GM12878 (cell line): ENCODE measurements around the gene ANGEL1. TPM values are rescaled to one million over a fixed set of nuclear protein-coding genes. Genes with fewer than 3 reads are reported as not detected.

ENCODE experiments used
- ATAC-seq: fragments of 200-7000 bp; cut with Tn5 transposase; 3 replicates; pipeline ENCODE4 v1.9.1; 2020; ENCODE audit warnings: mild to moderate bottlenecking, moderate library complexity
- BruUV-seq: library from RNA; stranded (reverse); fragments of 400-500 nt; replicated peaks from 2 replicates; lab custom pipeline; 2021; lab: Mats Ljungman, UMichigan
- CTCF ChIA-PET: fragments of 300-600 bp; sonication (Branson Sonifier 250); formaldehyde crosslinking; extraction: SDS; loops from one replicate; lab custom pipeline; 2021; ENCODE audit warnings: inconsistent platforms; lab: Yijun Ruan, JAX
- POLR2A ChIA-PET: fragments of 350-600 bp; formaldehyde crosslinking; extraction: SDS; loops from one replicate; lab custom pipeline; 2021; ENCODE audit warnings: inconsistent platforms; lab: Charles Lee
- RAD21 ChIA-PET: fragments of 300-600 bp; sonication (Branson Sonifier 250); formaldehyde crosslinking; loops from one replicate; lab custom pipeline; 2023; ENCODE audit warnings: antibody characterized with exemption; ENCODE audit not compliant: unreplicated experiment; lab: Charles Lee
- SMC1A ChIA-PET: fragments of 300-600 bp; sonication (Branson Sonifier 250); formaldehyde crosslinking; loops from one replicate; lab custom pipeline; 2023; ENCODE audit not compliant: unreplicated experiment, uncharacterized antibody; lab: Charles Lee
- DNase-seq: peaks from one replicate; pipeline ENCODE4 v3.0.0-alpha.2; 2011; ENCODE audit warnings: low read depth, low spot score
- FAIRE-seq: peaks from 3 replicates; lab custom pipeline; 2011; peaks lifted over from hg19 to GRCh38; lab: Jason Lieb, UNC
- H2AFZ ChIP-seq: 2 replicates; pipeline ENCODE4 v1.6.0; 2011; ENCODE audit warnings: low read depth, low read length, control low read depth; ENCODE audit not compliant: control insufficient read depth
- H3K27ac ChIP-seq: 2 replicates; pipeline ENCODE4 v1.5.1; 2011; ENCODE audit warnings: control low read depth; ENCODE audit not compliant: control insufficient read depth, insufficient read depth
- H3K27me3 ChIP-seq, 2 experiments: replicated peaks in 1 of 2; 2 replicates each; pipeline versions ENCODE4 v1.6.0 to v1.6.1; 2011; ENCODE audit warnings: low read length in 1 of 2; ENCODE audit not compliant: control insufficient read depth in 2 of 2, insufficient read depth in 2 of 2
- H3K36me3 ChIP-seq, 2 experiments: 2 replicates each; pipeline ENCODE4 v1.5.1; 2011; ENCODE audit warnings: low read length in 1 of 2; ENCODE audit not compliant: control insufficient read depth in 2 of 2, insufficient read depth in 2 of 2
- H3K4me1 ChIP-seq: 2 replicates; pipeline ENCODE4 v1.6.1; 2011; ENCODE audit warnings: mild to moderate bottlenecking, low read length, moderate library complexity, mixed read lengths; ENCODE audit not compliant: control insufficient read depth, insufficient read depth
- H3K4me2 ChIP-seq: 2 replicates; pipeline ENCODE4 v1.6.0; 2011; ENCODE audit warnings: control low read depth; ENCODE audit not compliant: control insufficient read depth, insufficient read depth
- H3K4me3 ChIP-seq: fragments of 200-600 bp; sonication (generic); 2 replicates; pipeline ENCODE4 v1.5.1; 2016
- H3K79me2 ChIP-seq: 2 replicates; pipeline ENCODE4 v1.6.0; 2011; ENCODE audit warnings: low read length; ENCODE audit not compliant: control insufficient read depth, insufficient read depth
- H3K9ac ChIP-seq: 2 replicates; pipeline ENCODE4 v1.8.0; 2011; ENCODE audit warnings: low read length, control low read depth, mixed read lengths; ENCODE audit not compliant: control insufficient read depth, insufficient read depth
- H3K9me3 ChIP-seq: replicated peaks from 3 replicates; pipeline ENCODE4 v1.5.1; 2011; ENCODE audit warnings: mild to moderate bottlenecking, low read length; ENCODE audit not compliant: control insufficient read depth, insufficient read depth
- H4K20me1 ChIP-seq: 2 replicates; pipeline ENCODE4 v1.6.0; 2011; ENCODE audit not compliant: control insufficient read depth, insufficient read depth
- CBX3 ChIP-seq: fragments of 200-600 bp; sonication (generic); IDR thresholded peaks from 2 replicates; pipeline ENCODE4 v1.6.1; 2016; ENCODE audit warnings: low read depth, borderline replicate concordance
- IRF4 ChIP-seq: IDR thresholded peaks from 2 replicates; pipeline ENCODE4 v1.6.1; 2011; ENCODE audit warnings: low read depth, low read length
- MYC ChIP-seq: IDR thresholded peaks from 2 replicates; pipeline ENCODE4 v1.6.1; 2011; ENCODE audit warnings: mild to moderate bottlenecking, low read length, moderate library complexity, inconsistent platforms; ENCODE audit not compliant: insufficient read depth, insufficient replicate concordance, insufficient read length, severe bottlenecking
- SUPT20H ChIP-seq: IDR thresholded peaks from 2 replicates; pipeline ENCODE4 v1.6.1; 2011; ENCODE audit warnings: low read depth, mild to moderate bottlenecking, low read length, moderate library complexity, borderline replicate concordance; ENCODE audit not compliant: control insufficient read depth
- YY1 ChIP-seq: IDR thresholded peaks from 2 replicates; pipeline ENCODE4 v1.6.1; 2011; ENCODE audit warnings: low read depth, mild to moderate bottlenecking, low read length
- ZNF274 ChIP-seq: IDR thresholded peaks from one replicate; pipeline ENCODE4 v1.8.0; 2011; ENCODE audit not compliant: insufficient read length, insufficient read depth
- WGBS: methylation state at CpG from one replicate; pipeline ENCODE4 v1.1.6; 2016; ENCODE audit warnings: low lambda C conversion rate; ENCODE audit not compliant: insufficient replicate concordance, insufficient coverage; ENCODE audit errors: missing lambda C conversion rate; 5-methylcytosine and 5-hydroxymethylcytosine counted together
- in situ Hi-C: fragments of 300-500 bp; cut with MboI; formaldehyde crosslinking; loops from 9 replicates; pipeline ENCODE4 v1.14.3; 2018; ENCODE audit warnings: mixed read lengths
- intact Hi-C: fragments of 100-400 bp; cut with micrococcal nuclease; formaldehyde crosslinking; loops from one replicate; pipeline ENCODE4 v1.14.2; 2022; ENCODE audit not compliant: unreplicated experiment
- polyA plus RNA-seq, 11 experiments: library from polyadenylated mRNA; depleted of rRNA in 4 of 11; unstranded in 6 of 11; stranded (reverse) in 5 of 11; fragments of >200 nt; fragmentation: Nextera tagmentation in 4 of 11; fragmentation: Illumina TruSeq in 1 of 11; extraction: Ambion mirVana in 4 of 11; extraction: Trizol in 1 of 11; gene quantifications; 1 replicate in 1 of 11; 2 replicates in 10 of 11; pipeline versions ENCODE4 v1.2.1 to v1.2.3, GENCODE V29; 2011 to 2016; ENCODE audit warnings: inconsistent platforms in 2 of 11, missing spikeins in 2 of 11, low read depth in 1 of 11
- total RNA-seq, 4 experiments: library from RNA; depleted of rRNA in 3 of 4; stranded (reverse); fragments of >200 nt in 3 of 4; fragmentation: Illumina TruSeq in 1 of 4; extraction: Trizol in 1 of 4; gene quantifications; 2 replicates each; pipeline versions ENCODE4 v1.2.1 to v1.2.3, GENCODE V29; 2013 to 2021
- TF ChIP-seq, protein P1 (sequence below): fragments of 450-650 bp; IDR thresholded peaks from 2 replicates; pipeline ENCODE4 v1.6.1; 2017; ENCODE audit warnings: mild to moderate bottlenecking, low read depth, inconsistent platforms; ENCODE audit not compliant: poor library complexity, severe bottlenecking
- TF ChIP-seq, protein P2 (sequence below), 3 experiments: IDR thresholded peaks in 2 of 3; conservative IDR thresholded peaks in 1 of 3; 2 replicates each; pipeline ENCODE4 v1.5.1; 2011; ENCODE audit warnings: low read depth in 3 of 3, low read length in 3 of 3, mild to moderate bottlenecking in 3 of 3, control low read depth in 2 of 3, moderate library complexity in 2 of 3, inconsistent platforms in 1 of 3, mixed read lengths in 1 of 3; ENCODE audit not compliant: control insufficient read depth in 2 of 3, insufficient read depth in 1 of 3; ENCODE audit errors: extremely low read depth in 1 of 3
- TF ChIP-seq, protein P3 (sequence below): fragments of 450-650 bp; IDR thresholded peaks from 2 replicates; pipeline ENCODE4 v1.6.1; 2017; ENCODE audit warnings: mild to moderate bottlenecking, moderate library complexity
- TF ChIP-seq, protein P4 (sequence below): fragments of 450-650 bp; IDR thresholded peaks from 2 replicates; pipeline ENCODE4 v1.6.1; 2016; ENCODE audit warnings: mild to moderate bottlenecking

The ANGEL1 gene
- total and polyA plus RNA-seq, 10 of the 15 experiments (the other 5 are each of a cell fraction or from before 2014, with no cell fraction given), result 1.7 to 29.7 (median 12.3) TPM

DNA sequence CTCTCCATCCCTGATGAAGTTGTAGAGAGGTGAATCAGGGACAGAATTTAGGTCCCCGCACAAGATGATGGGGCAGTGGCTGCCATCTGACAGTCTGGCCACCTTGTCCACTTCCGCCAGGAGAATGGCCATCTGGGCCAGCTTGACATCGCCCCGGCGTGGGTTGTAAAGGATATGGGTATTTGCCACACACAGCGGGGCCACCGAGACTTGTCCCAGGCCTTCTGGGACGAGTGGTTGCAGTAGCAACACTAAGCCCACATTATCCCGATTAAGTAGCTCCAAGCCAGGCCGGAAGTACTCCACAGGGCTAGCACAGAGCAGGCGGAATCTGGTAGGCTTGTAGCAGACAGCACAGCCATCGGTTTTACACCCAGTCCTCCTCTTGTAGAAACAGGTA is 6.2 kb downstream of the ANGEL1 start (continued):
- TF ChIP-seq, protein P1, sequence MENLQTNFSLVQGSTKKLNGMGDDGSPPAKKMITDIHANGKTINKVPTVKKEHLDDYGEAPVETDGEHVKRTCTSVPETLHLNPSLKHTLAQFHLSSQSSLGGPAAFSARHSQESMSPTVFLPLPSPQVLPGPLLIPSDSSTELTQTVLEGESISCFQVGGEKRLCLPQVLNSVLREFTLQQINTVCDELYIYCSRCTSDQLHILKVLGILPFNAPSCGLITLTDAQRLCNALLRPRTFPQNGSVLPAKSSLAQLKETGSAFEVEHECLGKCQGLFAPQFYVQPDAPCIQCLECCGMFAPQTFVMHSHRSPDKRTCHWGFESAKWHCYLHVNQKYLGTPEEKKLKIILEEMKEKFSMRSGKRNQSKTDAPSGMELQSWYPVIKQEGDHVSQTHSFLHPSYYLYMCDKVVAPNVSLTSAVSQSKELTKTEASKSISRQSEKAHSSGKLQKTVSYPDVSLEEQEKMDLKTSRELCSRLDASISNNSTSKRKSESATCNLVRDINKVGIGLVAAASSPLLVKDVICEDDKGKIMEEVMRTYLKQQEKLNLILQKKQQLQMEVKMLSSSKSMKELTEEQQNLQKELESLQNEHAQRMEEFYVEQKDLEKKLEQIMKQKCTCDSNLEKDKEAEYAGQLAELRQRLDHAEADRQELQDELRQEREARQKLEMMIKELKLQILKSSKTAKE, result no peak
- no peak for TF ChIP-seq SUPT20H
- TF ChIP-seq MYC, result no peak
- TF ChIP-seq YY1, result no peak
- TF ChIP-seq, all 136 proteins: peak for 0

DNA sequence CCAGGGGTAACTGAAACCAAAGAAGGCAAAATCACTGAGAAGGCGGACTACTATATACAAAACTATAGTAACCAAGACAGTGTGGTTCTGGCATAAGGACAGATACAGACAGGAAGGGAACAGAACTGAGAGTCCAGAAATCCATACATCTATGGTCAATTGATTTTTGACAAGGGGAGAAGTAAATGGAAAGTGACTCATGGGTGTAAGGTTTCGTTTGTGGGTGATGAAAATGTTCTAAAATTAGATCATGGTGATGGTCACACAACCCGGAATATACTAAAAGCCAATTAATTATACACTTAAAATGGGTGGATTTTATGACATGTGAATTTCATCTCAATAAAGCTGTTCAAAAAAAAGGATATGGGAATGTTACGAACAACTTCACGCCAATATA is 18.7 kb downstream of the ANGEL1 start:
- TF ChIP-seq, protein P2, sequence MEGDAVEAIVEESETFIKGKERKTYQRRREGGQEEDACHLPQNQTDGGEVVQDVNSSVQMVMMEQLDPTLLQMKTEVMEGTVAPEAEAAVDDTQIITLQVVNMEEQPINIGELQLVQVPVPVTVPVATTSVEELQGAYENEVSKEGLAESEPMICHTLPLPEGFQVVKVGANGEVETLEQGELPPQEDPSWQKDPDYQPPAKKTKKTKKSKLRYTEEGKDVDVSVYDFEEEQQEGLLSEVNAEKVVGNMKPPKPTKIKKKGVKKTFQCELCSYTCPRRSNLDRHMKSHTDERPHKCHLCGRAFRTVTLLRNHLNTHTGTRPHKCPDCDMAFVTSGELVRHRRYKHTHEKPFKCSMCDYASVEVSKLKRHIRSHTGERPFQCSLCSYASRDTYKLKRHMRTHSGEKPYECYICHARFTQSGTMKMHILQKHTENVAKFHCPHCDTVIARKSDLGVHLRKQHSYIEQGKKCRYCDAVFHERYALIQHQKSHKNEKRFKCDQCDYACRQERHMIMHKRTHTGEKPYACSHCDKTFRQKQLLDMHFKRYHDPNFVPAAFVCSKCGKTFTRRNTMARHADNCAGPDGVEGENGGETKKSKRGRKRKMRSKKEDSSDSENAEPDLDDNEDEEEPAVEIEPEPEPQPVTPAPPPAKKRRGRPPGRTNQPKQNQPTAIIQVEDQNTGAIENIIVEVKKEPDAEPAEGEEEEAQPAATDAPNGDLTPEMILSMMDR (IDR thresholded peaks at IDR 0.05 in 2 of 3, conservative IDR thresholded peaks at IDR 0.05 in 1 of 3; ENCODE audit: control insufficient read depth in 2 of 3, extremely low read depth in 1 of 3, insufficient read depth in 1 of 3, low read depth in 3 of 3, low read length in 3 of 3), result no peak
- TF ChIP-seq SUPT20H, result no peak
- TF ChIP-seq IRF4, result no peak
- TF ChIP-seq, protein P3, sequence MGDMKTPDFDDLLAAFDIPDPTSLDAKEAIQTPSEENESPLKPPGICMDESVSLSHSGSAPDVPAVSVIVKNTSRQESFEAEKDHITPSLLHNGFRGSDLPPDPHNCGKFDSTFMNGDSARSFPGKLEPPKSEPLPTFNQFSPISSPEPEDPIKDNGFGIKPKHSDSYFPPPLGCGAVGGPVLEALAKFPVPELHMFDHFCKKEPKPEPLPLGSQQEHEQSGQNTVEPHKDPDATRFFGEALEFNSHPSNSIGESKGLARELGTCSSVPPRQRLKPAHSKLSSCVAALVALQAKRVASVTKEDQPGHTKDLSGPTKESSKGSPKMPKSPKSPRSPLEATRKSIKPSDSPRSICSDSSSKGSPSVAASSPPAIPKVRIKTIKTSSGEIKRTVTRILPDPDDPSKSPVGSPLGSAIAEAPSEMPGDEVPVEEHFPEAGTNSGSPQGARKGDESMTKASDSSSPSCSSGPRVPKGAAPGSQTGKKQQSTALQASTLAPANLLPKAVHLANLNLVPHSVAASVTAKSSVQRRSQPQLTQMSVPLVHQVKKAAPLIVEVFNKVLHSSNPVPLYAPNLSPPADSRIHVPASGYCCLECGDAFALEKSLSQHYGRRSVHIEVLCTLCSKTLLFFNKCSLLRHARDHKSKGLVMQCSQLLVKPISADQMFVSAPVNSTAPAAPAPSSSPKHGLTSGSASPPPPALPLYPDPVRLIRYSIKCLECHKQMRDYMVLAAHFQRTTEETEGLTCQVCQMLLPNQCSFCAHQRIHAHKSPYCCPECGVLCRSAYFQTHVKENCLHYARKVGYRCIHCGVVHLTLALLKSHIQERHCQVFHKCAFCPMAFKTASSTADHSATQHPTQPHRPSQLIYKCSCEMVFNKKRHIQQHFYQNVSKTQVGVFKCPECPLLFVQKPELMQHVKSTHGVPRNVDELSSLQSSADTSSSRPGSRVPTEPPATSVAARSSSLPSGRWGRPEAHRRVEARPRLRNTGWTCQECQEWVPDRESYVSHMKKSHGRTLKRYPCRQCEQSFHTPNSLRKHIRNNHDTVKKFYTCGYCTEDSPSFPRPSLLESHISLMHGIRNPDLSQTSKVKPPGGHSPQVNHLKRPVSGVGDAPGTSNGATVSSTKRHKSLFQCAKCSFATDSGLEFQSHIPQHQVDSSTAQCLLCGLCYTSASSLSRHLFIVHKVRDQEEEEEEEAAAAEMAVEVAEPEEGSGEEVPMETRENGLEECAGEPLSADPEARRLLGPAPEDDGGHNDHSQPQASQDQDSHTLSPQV, result no peak
- TF ChIP-seq CBX3, result no peak
- TF ChIP-seq, protein P4, sequence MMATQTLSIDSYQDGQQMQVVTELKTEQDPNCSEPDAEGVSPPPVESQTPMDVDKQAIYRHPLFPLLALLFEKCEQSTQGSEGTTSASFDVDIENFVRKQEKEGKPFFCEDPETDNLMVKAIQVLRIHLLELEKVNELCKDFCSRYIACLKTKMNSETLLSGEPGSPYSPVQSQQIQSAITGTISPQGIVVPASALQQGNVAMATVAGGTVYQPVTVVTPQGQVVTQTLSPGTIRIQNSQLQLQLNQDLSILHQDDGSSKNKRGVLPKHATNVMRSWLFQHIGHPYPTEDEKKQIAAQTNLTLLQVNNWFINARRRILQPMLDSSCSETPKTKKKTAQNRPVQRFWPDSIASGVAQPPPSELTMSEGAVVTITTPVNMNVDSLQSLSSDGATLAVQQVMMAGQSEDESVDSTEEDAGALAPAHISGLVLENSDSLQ, result no peak
- TF ChIP-seq ZNF274, result no peak
- WGBS, result 76% methylated on average over 5 of the region's 5 CpGs
- no peak overlapping the region for H3K9ac ChIP-seq
- ChIA-PET CTCF (no interaction called here), POLR2A (no interaction called here), RAD21 (no interaction called here), SMC1A (no interaction called here)
- FAIRE-seq (no peak), DNase-seq (no peak), ATAC-seq (no peak)
- H3K27ac ChIP-seq, result no peak overlapping the region
- no peaks in the 10 kb centered on the region for H4K20me1 ChIP-seq
- intact Hi-C loops, result no loop called here
- no peak overlapping the region for H2AFZ ChIP-seq
- H3K4me3 ChIP-seq, result no peak overlapping the region
- in situ Hi-C loops, result no loop called here
- H3K27me3 ChIP-seq, result no peaks in the 10 kb centered on the region
- H3K36me3 ChIP-seq, result peaks cover 4% of the 10 kb centered on the region in 2 experiments; a peak in 3 of 4 replicates
- no peaks in the 10 kb centered on the region for H3K79me2 ChIP-seq
- no peaks in the 10 kb centered on the region for H3K4me1 ChIP-seq
- BruUV-seq, result no TSS peak
- no peaks in the 10 kb centered on the region for H3K9me3 ChIP-seq
- no peak overlapping the region for H3K4me2 ChIP-seq
